Measurements from ENCODE around the gene HS6ST2. TPM values are rescaled to one million over a fixed set of nuclear protein-coding genes. Genes with fewer than 3 reads are reported as not detected.

HS6ST2 gene
- polyA plus RNA-seq, 1 of the 3 experiments (the other 2 are of a cell fraction): 0.05 TPM

DNA sequence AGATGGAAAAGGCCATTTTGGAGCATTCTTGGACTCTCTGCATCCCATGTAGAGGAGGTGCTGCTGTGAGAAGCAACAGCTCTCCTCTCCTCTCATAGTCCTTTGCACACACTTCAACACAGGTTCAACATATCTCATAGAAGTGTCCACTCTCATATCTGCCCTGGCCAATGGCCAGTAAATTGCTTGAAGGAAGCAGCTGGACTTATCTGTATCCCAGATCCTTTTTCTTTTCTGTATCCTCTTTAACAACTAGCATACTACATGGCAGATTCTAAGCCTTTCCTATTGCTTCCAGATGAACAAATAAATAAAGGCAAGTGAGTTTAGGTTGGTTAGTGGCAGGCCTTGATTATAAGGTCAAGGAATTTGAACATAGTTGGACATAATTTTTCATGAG lies 122.0 kb downstream of the HS6ST2 start:
- Histone ChIP-seq H3K9me3 (no peaks in the 10 kb centered on the region), H3K4me3 (ENCODE audit: low read depth in 2 of 2, low read length in 1 of 2) (no peak overlapping the region), H3F3A (replicated peaks; ENCODE audit: insufficient read depth) (no peaks in the 10 kb centered on the region), H3K4me1 (ENCODE audit: control insufficient read depth in 1 of 2, insufficient read depth in 2 of 2, low read depth in 1 of 2, low read length in 1 of 2) (peaks cover 0 to 12% of the 10 kb centered on the region in 2 experiments; a peak in 1 of 4 replicates), H3K79me2 (ENCODE audit: insufficient read depth) (no peaks in the 10 kb centered on the region), H3K9me2 (no peaks in the 10 kb centered on the region), H2AFZ (ENCODE audit: low read depth) (no peak overlapping the region), H3K4me2 (no peak overlapping the region), H3K9ac (no peak overlapping the region), H3K27me3 (ENCODE audit: insufficient read depth) (peaks cover 1% of the 10 kb centered on the region; the same call in 1 of the 2 replicates), H3K27ac (ENCODE audit: low read depth in 2 of 2, low read length in 1 of 2) (no peak overlapping the region), H4K20me1 (ENCODE audit: insufficient read depth) (no peaks in the 10 kb centered on the region), H3K36me3 (replicated peaks in 1 of 2; ENCODE audit: control insufficient read depth in 1 of 2, insufficient read depth in 2 of 2, low read length in 1 of 2) (no peaks in the 10 kb centered on the region)
- ChIA-PET POLR2A (no interaction called here), CTCF (no interaction called here)
- TF ChIP-seq MEF2A (IDR thresholded peaks at IDR 0.05; ENCODE audit: borderline replicate concordance, low read depth) (no peak), NFIC (IDR thresholded peaks at IDR 0.05; ENCODE audit: borderline replicate concordance) (no peak), MAX (IDR thresholded peaks at IDR 0.05; ENCODE audit: low read depth) (no peak), FOXM1 (IDR thresholded peaks at IDR 0.05; ENCODE audit: low read depth) (no peak)
- TF ChIP-seq, protein P1, sequence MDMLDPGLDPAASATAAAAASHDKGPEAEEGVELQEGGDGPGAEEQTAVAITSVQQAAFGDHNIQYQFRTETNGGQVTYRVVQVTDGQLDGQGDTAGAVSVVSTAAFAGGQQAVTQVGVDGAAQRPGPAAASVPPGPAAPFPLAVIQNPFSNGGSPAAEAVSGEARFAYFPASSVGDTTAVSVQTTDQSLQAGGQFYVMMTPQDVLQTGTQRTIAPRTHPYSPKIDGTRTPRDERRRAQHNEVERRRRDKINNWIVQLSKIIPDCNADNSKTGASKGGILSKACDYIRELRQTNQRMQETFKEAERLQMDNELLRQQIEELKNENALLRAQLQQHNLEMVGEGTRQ (IDR thresholded peaks at IDR 0.05; ENCODE audit: borderline replicate concordance, low read depth, low read length): no peak
- no peak for DNase-seq

DNA sequence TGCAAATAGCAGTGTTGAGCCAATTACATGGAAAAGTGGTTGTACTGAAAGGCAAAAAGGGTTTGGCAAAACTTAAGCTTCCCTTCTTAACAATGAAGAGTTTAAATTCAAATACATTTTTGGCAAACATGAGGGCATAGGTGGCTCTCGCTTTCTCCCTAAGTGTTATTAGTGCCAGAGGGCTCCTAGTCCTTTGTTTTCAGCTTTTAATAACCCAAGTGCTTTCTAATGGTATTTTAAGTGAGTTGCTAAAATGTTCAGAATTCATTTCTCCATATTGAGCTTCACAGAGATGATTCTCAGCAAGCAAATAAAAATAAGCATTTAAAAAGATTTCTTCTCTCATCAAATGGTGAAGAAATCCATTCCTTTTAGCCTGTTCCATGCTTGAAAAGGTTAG lies 123.7 kb downstream of the HS6ST2 start:
- CTCF ChIA-PET: no interaction called here

More for the DNA sequence above, 123.7 kb downstream of the HS6ST2 start:
- no peak overlapping the region for H3K4me2 ChIP-seq
- no peak overlapping the region for H3K27ac ChIP-seq (ENCODE audit: low read depth in 2 of 2, low read length in 1 of 2)
- TF ChIP-seq FOXJ3 (CRISPR knock-in tag; IDR thresholded peaks at IDR 0.05) (no peak), TEAD4 (IDR thresholded peaks at IDR 0.05; ENCODE audit: borderline replicate concordance, insufficient read depth) (no peak), YY1 (IDR thresholded peaks at IDR 0.05; ENCODE audit: low read depth) (no peak), TCF12 (IDR thresholded peaks at IDR 0.05) (no peak), NRF1 (IDR thresholded peaks at IDR 0.05; ENCODE audit: low read depth, low read length) (no peak), FOSL2 (IDR thresholded peaks at IDR 0.05; ENCODE audit: borderline replicate concordance, low read depth) (no peak), NFIC (IDR thresholded peaks at IDR 0.05; ENCODE audit: borderline replicate concordance) (no peak), CHD2 (IDR thresholded peaks at IDR 0.05; ENCODE audit: low read length, partially characterized antibody) (no peak), TAF1 (IDR thresholded peaks at IDR 0.05; ENCODE audit: borderline replicate concordance, low read depth, low read length) (no peak), GABPA (IDR thresholded peaks at IDR 0.05; ENCODE audit: low read depth) (no peak), ZBTB33 (IDR thresholded peaks at IDR 0.05; ENCODE audit: borderline replicate concordance, low read depth) (no peak), RFX5 (IDR thresholded peaks at IDR 0.05; ENCODE audit: low read length) (no peak), MAX (IDR thresholded peaks at IDR 0.05; ENCODE audit: low read depth) (no peak), SMC3 (IDR thresholded peaks at IDR 0.05; ENCODE audit: low read depth, low read length) (no peak), FOXM1 (IDR thresholded peaks at IDR 0.05; ENCODE audit: low read depth) (no peak)
- TF ChIP-seq, protein P2, sequence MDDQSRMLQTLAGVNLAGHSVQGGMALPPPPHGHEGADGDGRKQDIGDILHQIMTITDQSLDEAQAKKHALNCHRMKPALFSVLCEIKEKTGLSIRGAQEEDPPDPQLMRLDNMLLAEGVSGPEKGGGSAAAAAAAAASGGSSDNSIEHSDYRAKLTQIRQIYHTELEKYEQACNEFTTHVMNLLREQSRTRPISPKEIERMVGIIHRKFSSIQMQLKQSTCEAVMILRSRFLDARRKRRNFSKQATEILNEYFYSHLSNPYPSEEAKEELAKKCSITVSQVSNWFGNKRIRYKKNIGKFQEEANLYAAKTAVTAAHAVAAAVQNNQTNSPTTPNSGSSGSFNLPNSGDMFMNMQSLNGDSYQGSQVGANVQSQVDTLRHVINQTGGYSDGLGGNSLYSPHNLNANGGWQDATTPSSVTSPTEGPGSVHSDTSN (IDR thresholded peaks at IDR 0.05): no peak
- TF ChIP-seq, protein P3, sequence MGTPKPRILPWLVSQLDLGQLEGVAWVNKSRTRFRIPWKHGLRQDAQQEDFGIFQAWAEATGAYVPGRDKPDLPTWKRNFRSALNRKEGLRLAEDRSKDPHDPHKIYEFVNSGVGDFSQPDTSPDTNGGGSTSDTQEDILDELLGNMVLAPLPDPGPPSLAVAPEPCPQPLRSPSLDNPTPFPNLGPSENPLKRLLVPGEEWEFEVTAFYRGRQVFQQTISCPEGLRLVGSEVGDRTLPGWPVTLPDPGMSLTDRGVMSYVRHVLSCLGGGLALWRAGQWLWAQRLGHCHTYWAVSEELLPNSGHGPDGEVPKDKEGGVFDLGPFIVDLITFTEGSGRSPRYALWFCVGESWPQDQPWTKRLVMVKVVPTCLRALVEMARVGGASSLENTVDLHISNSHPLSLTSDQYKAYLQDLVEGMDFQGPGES (IDR thresholded peaks at IDR 0.05; ENCODE audit: low read depth, low read length): no peak
- peaks cover 3% of the 10 kb centered on the region; the same call in 1 of the 2 replicates for H3K27me3 ChIP-seq (ENCODE audit: insufficient read depth)
- no peaks in the 10 kb centered on the region for H3F3A ChIP-seq (replicated peaks; ENCODE audit: insufficient read depth)
- POLR2A ChIA-PET: no interaction called here
- H3K9me3 ChIP-seq: no peaks in the 10 kb centered on the region
- H3K9ac ChIP-seq: no peak overlapping the region
- no peaks in the 10 kb centered on the region for H3K36me3 ChIP-seq (replicated peaks in 1 of 2; ENCODE audit: control insufficient read depth in 1 of 2, insufficient read depth in 2 of 2, low read length in 1 of 2)
- WGBS (ENCODE audit: low lambda C conversion rate): 15% methylated on average over 1 of the region's 1 CpG
- H3K79me2 ChIP-seq (ENCODE audit: insufficient read depth): no peaks in the 10 kb centered on the region
- no peaks in the 10 kb centered on the region for H3K9me2 ChIP-seq
- H3K4me3 ChIP-seq (ENCODE audit: low read depth in 2 of 2, low read length in 1 of 2): no peak overlapping the region
- H3K4me1 ChIP-seq (ENCODE audit: control insufficient read depth in 1 of 2, insufficient read depth in 2 of 2, low read depth in 1 of 2, low read length in 1 of 2): peaks cover 0 to 12% of the 10 kb centered on the region in 2 experiments; a peak in 1 of 4 replicates
- no peak for DNase-seq
- H2AFZ ChIP-seq (ENCODE audit: low read depth): no peak overlapping the region
- no peaks in the 10 kb centered on the region for H4K20me1 ChIP-seq (ENCODE audit: insufficient read depth)

All from SK-N-SH (cell line).